Large intestine (tissue), 3 donors: ENCODE data around the gene RNF130. TPM values are rescaled to one million over a fixed set of nuclear protein-coding genes. Genes with fewer than 3 reads are reported as not detected.

ENCODE experiments used
- DNase-seq, 2 donors: peaks; one replicate each; pipeline versions ENCODE4 v3.0.0 to v3.0.0-alpha.2; 2013
- H3K27ac ChIP-seq: one replicate; pipeline ENCODE4 v1.5.1; 2013; ENCODE audit warnings: low read length
- H3K27me3 ChIP-seq: 2 replicates; pipeline ENCODE4 v1.6.1; 2013; ENCODE audit warnings: low read length; ENCODE audit not compliant: control insufficient read depth, insufficient read depth
- H3K36me3 ChIP-seq: 2 replicates; pipeline ENCODE4 v1.6.1; 2013; ENCODE audit warnings: low read length; ENCODE audit not compliant: control insufficient read depth, insufficient read depth
- H3K4me1 ChIP-seq: one replicate; pipeline ENCODE4 v1.6.1; 2013; ENCODE audit warnings: low read length; ENCODE audit not compliant: control insufficient read depth, insufficient read depth
- H3K4me3 ChIP-seq: one replicate; pipeline ENCODE4 v1.5.1; 2013; ENCODE audit warnings: low read length
- H3K9me3 ChIP-seq: one replicate; pipeline ENCODE4 v1.6.1; 2013; ENCODE audit warnings: mild to moderate bottlenecking, low read depth, low read length, moderate library complexity; ENCODE audit not compliant: control insufficient read depth
- WGBS: methylation state at CpG from one replicate; pipeline ENCODE4 v1.1.5; 2013; ENCODE audit warnings: low lambda C conversion rate; ENCODE audit not compliant: insufficient coverage; 5-methylcytosine and 5-hydroxymethylcytosine counted together
- polyA plus RNA-seq: library from polyadenylated mRNA; unstranded; fragments of 120-200 nt; gene quantifications from one replicate; pipeline ENCODE4 v1.2.1, GENCODE V29; 2013

Gene RNF130
- polyA plus RNA-seq, 1 donor, result 30.4 TPM

- 100% methylated on average over 1 of the region's 2 CpGs for WGBS
- H3K9me3 ChIP-seq, result no peaks in the 10 kb centered on the region
- no peaks in the 10 kb centered on the region for H3K4me1 ChIP-seq
- H3K36me3 ChIP-seq, result peaks cover 9% of the 10 kb centered on the region
- no peaks in the 10 kb centered on the region for H3K27me3 ChIP-seq
- H3K4me3 ChIP-seq, result no peak overlapping the region
- no peak overlapping the region for H3K27ac ChIP-seq
- no peak for DNase-seq
Measured at GRCh38 chr5:179955630-179956029, 115.9 kb downstream of the RNF130 start.

GRCh38 chr5:179955062-179955461 lies 116.5 kb downstream of the RNF130 start:
- H3K4me3 ChIP-seq, result no peak overlapping the region
- H3K36me3 ChIP-seq, result peaks cover 9% of the 10 kb centered on the region
- H3K9me3 ChIP-seq, result no peaks in the 10 kb centered on the region
- no CpG with 5 or more reads among the region's 6 CpGs for WGBS
- no peaks in the 10 kb centered on the region for H3K4me1 ChIP-seq
- H3K27me3 ChIP-seq, result no peaks in the 10 kb centered on the region
- no peak for DNase-seq
- H3K27ac ChIP-seq, result no peak overlapping the region

GRCh38 chr5:179954434-179954833 lies 117.1 kb downstream of the RNF130 start:
- Histone ChIP-seq H3K9me3 (no peaks in the 10 kb centered on the region), H3K27ac (no peak overlapping the region), H3K4me3 (no peak overlapping the region), H3K27me3 (no peaks in the 10 kb centered on the region), H3K36me3 (peaks cover 9% of the 10 kb centered on the region), H3K4me1 (no peaks in the 10 kb centered on the region)
- no peak for DNase-seq
- WGBS, result no CpG with 5 or more reads among the region's 6 CpGs

- Histone ChIP-seq H3K36me3 (peaks cover 9% of the 10 kb centered on the region), H3K4me3 (no peak overlapping the region), H3K9me3 (no peaks in the 10 kb centered on the region), H3K4me1 (no peaks in the 10 kb centered on the region), H3K27ac (no peak overlapping the region), H3K27me3 (no peaks in the 10 kb centered on the region)
- no peak for DNase-seq
- no CpG with 5 or more reads among the region's 4 CpGs for WGBS
Measured at GRCh38 chr5:179953987-179954386, 117.6 kb downstream of the RNF130 start.

GRCh38 chr5:179936976-179937681 lies 134.4 kb downstream of the RNF130 start:
- 93% methylated on average over 13 of the region's 13 CpGs for WGBS
- no peaks in the 10 kb centered on the region for H3K4me1 ChIP-seq

GRCh38 chr5:179930788-179931473 lies 140.6 kb downstream of the RNF130 start:
- H3K27me3 ChIP-seq, result no peaks in the 10 kb centered on the region

More at GRCh38 chr5:179936976-179937681, 134.4 kb downstream of the RNF130 start:
- no peaks in the 10 kb centered on the region for H3K36me3 ChIP-seq
- no peak overlapping the region for H3K27ac ChIP-seq
- no peak for DNase-seq
- no peaks in the 10 kb centered on the region for H3K27me3 ChIP-seq
- no peaks in the 10 kb centered on the region for H3K9me3 ChIP-seq
- H3K4me3 ChIP-seq, result no peak overlapping the region

GRCh38 chr5:179927824-179928223 lies 143.7 kb downstream of the RNF130 start:
- WGBS, result no CpG with 5 or more reads among the region's 7 CpGs
- no peaks in the 10 kb centered on the region for H3K36me3 ChIP-seq
- DNase-seq, result no peak
- no peaks in the 10 kb centered on the region for H3K27me3 ChIP-seq
- H3K9me3 ChIP-seq, result no peaks in the 10 kb centered on the region
- H3K4me3 ChIP-seq, result no peak overlapping the region
- H3K4me1 ChIP-seq, result no peaks in the 10 kb centered on the region
- no peak overlapping the region for H3K27ac ChIP-seq

More at GRCh38 chr5:179930788-179931473, 140.6 kb downstream of the RNF130 start:
- no CpG with 5 or more reads among the region's 8 CpGs for WGBS
- Histone ChIP-seq H3K36me3 (no peaks in the 10 kb centered on the region), H3K27ac (no peak overlapping the region), H3K9me3 (no peaks in the 10 kb centered on the region), H3K4me1 (no peaks in the 10 kb centered on the region), H3K4me3 (no peak overlapping the region)
- DNase-seq, result no peak

GRCh38 chr5:179926657-179927056 lies 144.9 kb downstream of the RNF130 start:
- WGBS, result no CpG with 5 or more reads among the region's 8 CpGs
- no peak overlapping the region for H3K4me3 ChIP-seq
- DNase-seq, result no peak

GRCh38 chr5:179923436-179923835 lies 148.1 kb downstream of the RNF130 start:
- WGBS, result 94% methylated on average over 3 of the region's 6 CpGs
- Histone ChIP-seq H3K9me3 (no peaks in the 10 kb centered on the region), H3K36me3 (no peaks in the 10 kb centered on the region), H3K27ac (no peak overlapping the region), H3K4me1 (no peaks in the 10 kb centered on the region), H3K27me3 (no peaks in the 10 kb centered on the region), H3K4me3 (no peak overlapping the region)
- no peak for DNase-seq

More at GRCh38 chr5:179926657-179927056, 144.9 kb downstream of the RNF130 start:
- H3K4me1 ChIP-seq, result no peaks in the 10 kb centered on the region
- H3K27ac ChIP-seq, result no peak overlapping the region
- H3K36me3 ChIP-seq, result no peaks in the 10 kb centered on the region
- no peaks in the 10 kb centered on the region for H3K27me3 ChIP-seq
- no peaks in the 10 kb centered on the region for H3K9me3 ChIP-seq

- 100% methylated on average over 2 of the region's 4 CpGs for whole genome bisulfite sequencing
- no peaks in the 10 kb centered on the region for H3K4me1 ChIP-seq
- no peak for DNase-seq
Measured at GRCh38 chr5:179920175-179920574, 151.4 kb downstream of the RNF130 start.

More at GRCh38 chr5:179920175-179920574, 151.4 kb downstream of the RNF130 start:
- Histone ChIP-seq H3K4me3 (no peak overlapping the region), H3K9me3 (no peaks in the 10 kb centered on the region), H3K27ac (no peak overlapping the region), H3K36me3 (no peaks in the 10 kb centered on the region), H3K27me3 (no peaks in the 10 kb centered on the region)
